ENCODE data around the gene FAM169A. TPM values are rescaled to one million over a fixed set of nuclear protein-coding genes. Genes with fewer than 3 reads are reported as not detected.
"Not testable (repeated sequence)": the region's sequence is repeated elsewhere in the genome, so short reads cannot be mapped to it uniquely, and the experiment has no call there.

Gene FAM169A
- total and polyA plus RNA-seq, 4 donors = 20.1 to 62.9 (median 31.4) TPM

GRCh38 chr5:74822288-74822687, 43.9 kb downstream of the FAM169A start:
- H3K27ac ChIP-seq (ENCODE audit: low read depth, low read length) = no peak overlapping the region
- H3K4me1 ChIP-seq (ENCODE audit: control insufficient read depth, insufficient read depth, low read length) = no peaks in the 10 kb centered on the region
- WGBS (ENCODE audit: insufficient coverage) = 100% methylated on average over 1 of the region's 1 CpG
- no peaks in the 10 kb centered on the region for H3K36me3 ChIP-seq (ENCODE audit: control insufficient read depth, insufficient read depth, low read length)
- no peaks in the 10 kb centered on the region for H3K27me3 ChIP-seq (ENCODE audit: control insufficient read depth, insufficient read depth, low read length)
- DNase-seq (ENCODE audit: low read depth in 4 of 6, low spot score in 6 of 6) = no peak
- no peaks in the 10 kb centered on the region for H3K9me3 ChIP-seq (ENCODE audit: control insufficient read depth, insufficient read depth, low read length)
- no peak overlapping the region for H3K4me3 ChIP-seq (ENCODE audit: low read depth, low read length)

DNA sequence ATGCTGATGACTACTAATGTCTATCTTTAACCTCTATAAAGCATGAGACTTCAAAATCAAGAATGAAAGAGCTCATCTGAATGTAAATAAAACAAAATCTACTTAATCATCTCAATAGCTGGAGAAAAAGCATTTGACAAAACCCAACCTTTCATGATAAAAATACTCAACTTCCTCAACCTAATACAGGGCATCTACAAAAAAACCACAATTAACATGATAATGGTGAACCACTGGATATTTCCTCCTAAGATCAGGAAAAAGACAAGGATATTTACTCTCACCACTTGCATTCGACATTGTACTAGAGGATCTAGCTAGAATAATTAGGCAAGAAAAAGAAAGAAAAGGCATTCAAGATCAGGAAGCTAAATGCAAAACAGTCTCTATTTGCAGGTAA, 49.3 kb downstream of the FAM169A start:
- no peak overlapping the region for H3K4me3 ChIP-seq (ENCODE audit: low read depth, low read length)
- peaks cover 4% of the 10 kb centered on the region for H3K36me3 ChIP-seq (ENCODE audit: control insufficient read depth, insufficient read depth, low read length)
- no peak overlapping the region for H3K27ac ChIP-seq (ENCODE audit: low read depth, low read length)
- H3K4me1 ChIP-seq (ENCODE audit: control insufficient read depth, insufficient read depth, low read length) = no peaks in the 10 kb centered on the region
- no peaks in the 10 kb centered on the region for H3K9me3 ChIP-seq (ENCODE audit: control insufficient read depth, insufficient read depth, low read length)
- no peaks in the 10 kb centered on the region for H3K27me3 ChIP-seq (ENCODE audit: control insufficient read depth, insufficient read depth, low read length)
- WGBS (ENCODE audit: insufficient coverage) = no CpG with 5 or more reads among the region's 1 CpG
- DNase-seq (ENCODE audit: low read depth in 4 of 6, low spot score in 6 of 6) = no peak

DNA sequence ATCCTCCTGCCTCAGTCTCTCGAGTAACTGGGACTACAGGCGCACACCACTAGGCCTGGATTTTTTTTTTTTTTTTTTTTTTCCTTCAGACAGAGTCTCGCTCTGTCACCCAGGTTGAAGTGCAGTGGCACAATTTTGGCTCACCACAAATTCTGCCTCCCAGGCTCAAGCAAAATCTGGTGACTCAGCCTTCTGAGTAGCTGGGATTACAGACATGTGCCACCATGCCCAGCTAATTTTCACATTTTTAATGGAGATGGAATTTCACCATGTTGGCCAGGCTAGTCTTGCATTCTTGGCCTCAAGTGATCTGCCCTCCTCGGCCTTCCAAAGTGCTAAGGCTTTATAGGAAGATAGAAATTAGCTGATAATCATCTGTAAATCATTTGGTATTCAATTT, 55.3 kb downstream of the FAM169A start:
- Histone ChIP-seq H3K27ac (ENCODE audit: low read depth, low read length) (no peak overlapping the region), H3K4me1 (ENCODE audit: control insufficient read depth, insufficient read depth, low read length) (no peaks in the 10 kb centered on the region), H3K27me3 (ENCODE audit: control insufficient read depth, insufficient read depth, low read length) (no peaks in the 10 kb centered on the region), H3K4me3 (ENCODE audit: low read depth, low read length) (no peak overlapping the region), H3K9me3 (ENCODE audit: control insufficient read depth, insufficient read depth, low read length) (no peaks in the 10 kb centered on the region), H3K36me3 (ENCODE audit: control insufficient read depth, insufficient read depth, low read length) (peaks cover 4% of the 10 kb centered on the region)
- WGBS (ENCODE audit: insufficient coverage) = 100% methylated on average over 1 of the region's 4 CpGs
- DNase-seq (ENCODE audit: low read depth in 4 of 6, low spot score in 6 of 6) = no peak

- H3K27me3 ChIP-seq (ENCODE audit: control insufficient read depth, insufficient read depth, low read length) = no peaks in the 10 kb centered on the region
- DNase-seq (ENCODE audit: low read depth in 4 of 6, low spot score in 6 of 6) = no peak
- no peaks in the 10 kb centered on the region for H3K4me1 ChIP-seq (ENCODE audit: control insufficient read depth, insufficient read depth, low read length)
- H3K36me3 ChIP-seq (ENCODE audit: control insufficient read depth, insufficient read depth, low read length) = peaks cover 11% of the 10 kb centered on the region
- no peak overlapping the region for H3K4me3 ChIP-seq (ENCODE audit: low read depth, low read length)
- no peak overlapping the region for H3K27ac ChIP-seq (ENCODE audit: low read depth, low read length)
- WGBS (ENCODE audit: insufficient coverage) = 69% methylated on average over 1 of the region's 1 CpG
- H3K9me3 ChIP-seq (ENCODE audit: control insufficient read depth, insufficient read depth, low read length) = no peaks in the 10 kb centered on the region
Measured at GRCh38 chr5:74801941-74802340, 64.2 kb downstream of the FAM169A start.

DNA sequence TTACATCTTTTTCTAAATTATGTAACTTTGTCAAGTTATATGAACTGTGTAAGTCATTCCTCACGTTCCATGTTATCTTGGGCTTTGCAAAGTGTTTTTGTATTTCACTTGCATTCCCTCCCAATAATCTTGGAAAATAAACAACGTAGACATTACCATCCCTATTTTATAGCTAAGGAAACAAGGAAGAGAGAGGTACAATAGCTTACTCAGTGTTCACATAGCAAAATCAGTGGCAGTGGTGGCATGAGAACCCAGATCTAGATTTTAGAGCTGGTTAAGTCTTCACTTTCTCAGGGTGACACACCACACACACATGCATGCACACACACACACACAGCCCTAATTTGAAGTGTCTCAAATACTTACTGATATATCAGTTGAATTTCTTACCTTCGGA, 65.0 kb downstream of the FAM169A start:
- H3K9me3 ChIP-seq (ENCODE audit: control insufficient read depth, insufficient read depth, low read length) = no peaks in the 10 kb centered on the region
- no CpG with 5 or more reads among the region's 3 CpGs for WGBS (ENCODE audit: insufficient coverage)
- H3K27ac ChIP-seq (ENCODE audit: low read depth, low read length) = no peak overlapping the region
- no peak overlapping the region for H3K4me3 ChIP-seq (ENCODE audit: low read depth, low read length)
- H3K27me3 ChIP-seq (ENCODE audit: control insufficient read depth, insufficient read depth, low read length) = no peaks in the 10 kb centered on the region
- no peaks in the 10 kb centered on the region for H3K4me1 ChIP-seq (ENCODE audit: control insufficient read depth, insufficient read depth, low read length)
- H3K36me3 ChIP-seq (ENCODE audit: control insufficient read depth, insufficient read depth, low read length) = peaks cover 14% of the 10 kb centered on the region
- DNase-seq (ENCODE audit: low read depth in 4 of 6, low spot score in 6 of 6) = no peak

DNA sequence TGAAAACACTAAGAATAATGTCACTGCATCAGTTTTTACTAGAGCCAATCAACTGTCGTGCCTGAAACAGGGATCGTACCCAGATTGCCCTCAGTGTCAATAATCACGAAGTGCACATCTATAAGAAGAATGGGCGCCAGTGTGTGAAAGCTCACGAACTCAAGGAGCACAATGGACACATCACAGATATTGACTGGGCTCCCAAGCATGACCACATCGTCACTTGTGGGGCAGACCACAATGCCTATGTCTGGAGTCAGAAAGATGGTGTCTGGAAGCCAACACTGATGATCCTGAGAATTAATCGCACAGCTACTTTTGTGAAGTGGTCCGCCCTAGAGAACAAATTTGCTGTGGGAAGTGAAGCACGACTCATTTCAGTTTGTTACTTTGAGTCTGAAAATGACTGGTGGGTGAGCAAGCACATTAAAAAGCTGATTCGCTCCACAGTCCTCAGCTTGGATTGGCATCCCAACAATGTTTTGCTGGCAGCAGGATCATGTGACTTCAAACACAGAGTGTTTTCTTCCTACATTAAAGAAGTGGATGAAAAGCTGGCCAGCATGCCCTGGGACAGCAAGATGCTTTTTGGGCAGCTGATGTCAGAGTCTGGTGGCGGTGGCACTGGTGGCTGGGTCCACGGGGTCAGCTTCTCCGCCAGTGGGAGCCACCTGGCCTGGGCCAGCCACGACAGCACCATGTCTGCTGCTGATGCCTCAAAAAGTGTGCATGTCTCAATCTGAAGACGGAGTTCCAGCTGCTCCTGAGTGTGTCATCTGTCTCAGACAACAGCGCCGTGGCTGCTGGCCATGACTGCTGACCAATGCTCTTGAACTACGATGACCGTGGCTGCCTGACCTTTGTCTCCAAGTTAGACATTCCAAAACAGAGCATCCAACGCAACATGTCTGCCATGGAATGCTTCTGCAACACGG, 66.9 kb downstream of the FAM169A start:
- Histone ChIP-seq H3K36me3 (ENCODE audit: control insufficient read depth, insufficient read depth, low read length) (peaks cover 23% of the 10 kb centered on the region), H3K4me1 (ENCODE audit: control insufficient read depth, insufficient read depth, low read length) (no peaks in the 10 kb centered on the region), H3K27ac (ENCODE audit: low read depth, low read length) (no peak overlapping the region), H3K4me3 (ENCODE audit: low read depth, low read length) (no peak overlapping the region), H3K9me3 (ENCODE audit: control insufficient read depth, insufficient read depth, low read length) (no peaks in the 10 kb centered on the region), H3K27me3 (ENCODE audit: control insufficient read depth, insufficient read depth, low read length) (no peaks in the 10 kb centered on the region)
- DNase-seq (ENCODE audit: low read depth in 4 of 6, low spot score in 6 of 6) = no peak
- 87% methylated on average over 20 of the region's 21 CpGs for WGBS (ENCODE audit: insufficient coverage)

DNA sequence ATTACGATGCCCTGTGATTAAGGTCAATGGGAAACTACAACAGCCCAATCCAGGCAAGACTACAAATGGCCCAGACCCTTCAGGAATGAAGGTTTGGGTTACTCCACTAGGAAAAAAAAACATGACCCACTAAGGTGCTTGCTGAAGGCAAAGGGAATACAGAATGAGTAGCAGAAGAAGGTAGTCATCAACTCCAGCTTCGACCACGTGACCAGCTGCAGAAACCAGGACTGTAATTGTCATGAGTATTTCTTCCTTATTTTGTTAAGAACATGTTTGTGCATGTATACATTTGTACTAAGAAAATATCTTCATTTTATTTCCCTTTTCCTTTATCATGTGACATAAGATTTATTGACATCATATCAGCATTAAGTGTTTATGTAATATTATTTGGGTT, 74.5 kb downstream of the FAM169A start:
- not testable (repeated sequence) for H3K9me3 ChIP-seq (ENCODE audit: control insufficient read depth, insufficient read depth, low read length); H3K4me3 ChIP-seq (ENCODE audit: low read depth, low read length); H3K27ac ChIP-seq (ENCODE audit: low read depth, low read length); H3K27me3 ChIP-seq (ENCODE audit: control insufficient read depth, insufficient read depth, low read length); H3K4me1 ChIP-seq (ENCODE audit: control insufficient read depth, insufficient read depth, low read length); DNase-seq (ENCODE audit: low read depth in 4 of 6, low spot score in 6 of 6)
- H3K36me3 ChIP-seq (ENCODE audit: control insufficient read depth, insufficient read depth, low read length) = peaks cover 45% of the 10 kb centered on the region
- no CpG with 5 or more reads among the region's 3 CpGs for WGBS (ENCODE audit: insufficient coverage)

- no peaks in the 10 kb centered on the region for H3K9me3 ChIP-seq (ENCODE audit: control insufficient read depth, insufficient read depth, low read length)
- H3K27ac ChIP-seq (ENCODE audit: low read depth, low read length) = no peak overlapping the region
- H3K4me3 ChIP-seq (ENCODE audit: low read depth, low read length) = no peak overlapping the region
- DNase-seq (ENCODE audit: low read depth in 4 of 6, low spot score in 6 of 6) = no peak
- 92% methylated on average over 6 of the region's 6 CpGs for WGBS (ENCODE audit: insufficient coverage)
- no peaks in the 10 kb centered on the region for H3K27me3 ChIP-seq (ENCODE audit: control insufficient read depth, insufficient read depth, low read length)
- H3K36me3 ChIP-seq (ENCODE audit: control insufficient read depth, insufficient read depth, low read length) = peaks cover 20% of the 10 kb centered on the region
- no peaks in the 10 kb centered on the region for H3K4me1 ChIP-seq (ENCODE audit: control insufficient read depth, insufficient read depth, low read length)
Measured at GRCh38 chr5:74787424-74787823, 78.8 kb downstream of the FAM169A start.

- Histone ChIP-seq H3K27me3 (ENCODE audit: control insufficient read depth, insufficient read depth, low read length) (no peaks in the 10 kb centered on the region), H3K4me3 (ENCODE audit: low read depth, low read length) (no peak overlapping the region), H3K4me1 (ENCODE audit: control insufficient read depth, insufficient read depth, low read length) (no peaks in the 10 kb centered on the region), H3K36me3 (ENCODE audit: control insufficient read depth, insufficient read depth, low read length) (peaks cover 16% of the 10 kb centered on the region), H3K9me3 (ENCODE audit: control insufficient read depth, insufficient read depth, low read length) (no peaks in the 10 kb centered on the region), H3K27ac (ENCODE audit: low read depth, low read length) (no peak overlapping the region)
- 96% methylated on average over 6 of the region's 6 CpGs for WGBS (ENCODE audit: insufficient coverage)
- DNase-seq (ENCODE audit: low read depth in 4 of 6, low spot score in 6 of 6) = no peak
Measured at GRCh38 chr5:74786851-74787250, 79.3 kb downstream of the FAM169A start.

GRCh38 chr5:74778609-74779008, 87.6 kb downstream of the FAM169A start:
- DNase-seq (ENCODE audit: low read depth in 4 of 6, low spot score in 6 of 6) = no peak
- Histone ChIP-seq H3K9me3 (ENCODE audit: control insufficient read depth, insufficient read depth, low read length) (no peaks in the 10 kb centered on the region), H3K4me1 (ENCODE audit: control insufficient read depth, insufficient read depth, low read length) (no peaks in the 10 kb centered on the region), H3K27ac (ENCODE audit: low read depth, low read length) (no peak overlapping the region), H3K27me3 (ENCODE audit: control insufficient read depth, insufficient read depth, low read length) (no peaks in the 10 kb centered on the region), H3K4me3 (ENCODE audit: low read depth, low read length) (no peak overlapping the region), H3K36me3 (ENCODE audit: control insufficient read depth, insufficient read depth, low read length) (peaks cover 15% of the 10 kb centered on the region)
- no CpG with 5 or more reads among the region's 2 CpGs for WGBS (ENCODE audit: insufficient coverage)
